Right lobe of liver (tissue), 6 donors: ENCODE data around the gene TAF3. TPM values are rescaled to one million over a fixed set of nuclear protein-coding genes. Genes with fewer than 3 reads are reported as not detected.
A peak's percentile ranks its signal among the peaks of the same experiment; 100 is the strongest.

Experiments used
- ATAC-seq, 4 donors: fragments of 200-7000 bp; cut with Tn5 transposase; one replicate each; pipeline ENCODE4 v1.9.1; 2020; ENCODE audit warnings: mild to moderate bottlenecking in 4 of 4, moderate library complexity in 4 of 4
- DNase-seq, 3 donors: peaks; one replicate each; pipeline ENCODE4 v3.0.0-alpha.2; 2020
- H3K27ac ChIP-seq, 3 donors: fragments of 200-600 bp; one replicate each; pipeline ENCODE4 v1.8.0; 2022
- H3K27me3 ChIP-seq, 2 donors: fragments of 200-600 bp; one replicate each; pipeline ENCODE4 v1.8.0; 2022
- H3K36me3 ChIP-seq, 4 donors: fragments of 200-600 bp; sonication (generic) in 1 of 4; one replicate each; pipeline versions ENCODE4 v1.5.1 to v1.8.0; 2017 to 2022; ENCODE audit warnings: control low read depth in 1 of 4
- H3K4me1 ChIP-seq, 4 donors: fragments of 200-600 bp; sonication (generic) in 1 of 4; one replicate each; pipeline versions ENCODE4 v1.5.1 to v1.8.0; 2017 to 2022; ENCODE audit warnings: control low read depth in 1 of 4
- H3K4me3 ChIP-seq, 3 donors: fragments of 200-600 bp; one replicate each; pipeline ENCODE4 v1.8.0; 2022
- H3K9me3 ChIP-seq, 4 donors: fragments of 200-600 bp; sonication (generic) in 1 of 4; one replicate each; pipeline versions ENCODE4 v1.5.1 to v1.8.0; 2017 to 2022; ENCODE audit warnings: control low read depth in 1 of 4
- CTCF ChIP-seq, 4 donors: fragments of 200-600 bp in 3 of 4; fragments of 450-650 bp in 1 of 4; IDR thresholded peaks; one replicate each; pipeline versions ENCODE4 v1.5.1 to v1.8.0; 2016 to 2022; ENCODE audit warnings: antibody characterized with exemption in 4 of 4, mild to moderate bottlenecking in 2 of 4
- POLR2A ChIP-seq: fragments of 450-650 bp; IDR thresholded peaks from one replicate; pipeline ENCODE4 v1.6.1; 2017; ENCODE audit warnings: antibody characterized with exemption, mild to moderate bottlenecking
- WGBS: methylation state at CpG from one replicate; pipeline ENCODE4 v1.1.6; 2018; ENCODE audit warnings: low coverage, low lambda C conversion rate; ENCODE audit not compliant: insufficient coverage; ENCODE audit errors: missing lambda C conversion rate; 5-methylcytosine and 5-hydroxymethylcytosine counted together
- intact Hi-C, 2 donors: fragments of 100-400 bp; cut with DNase I; formaldehyde crosslinking; loops; one replicate each; pipeline versions ENCODE4 v1.11.2 to v1.14.1; 2022
- total RNA-seq, 6 experiments: library from RNA; depleted of rRNA in 2 of 6; stranded (reverse); fragments of >200 nt in 2 of 6; fragmentation: NEBNext Ultra II Directional in 3 of 6; extraction: Animal tissue kit (Norgen Biotek cat#: 25700) in 3 of 6; gene quantifications; one replicate each; pipeline versions ENCODE4 v1.1.0 to v1.2.4, GENCODE V29; 2016 to 2023
- donor health status: DM: no; HTN: yes; CAD: no.
- donor health status: DM: no; HTN: no; CAD: no.
- donor health status: DM: no; HTN: no; CAD: no.
- donor health status: DM: no; HTN: yes; CAD: no.
- donor health status: DM: no; HTN: yes; CAD: no.

The TAF3 gene
- total RNA-seq, 6 experiments from 2014 or later, result 1.9 to 3.5 (median 3.0) TPM

GRCh38 chr10:8037199-8037801 is 219.0 kb downstream of the TAF3 start:
- H3K27me3 ChIP-seq, result peaks cover 20 to 65% of the 10 kb centered on the region in 2 donors
- H3K36me3 ChIP-seq, result no peaks in the 10 kb centered on the region
- H3K27ac ChIP-seq, result no peak overlapping the region
- no peak overlapping the region for H3K4me3 ChIP-seq
- no peaks in the 10 kb centered on the region for H3K9me3 ChIP-seq
- no peak for DNase-seq
- no peak for TF ChIP-seq POLR2A
- no peak for TF ChIP-seq CTCF (IDR thresholded peaks at IDR 0.05)
- H3K4me1 ChIP-seq, result peaks cover 0 to 17% (median 0%) of the 10 kb centered on the region in 4 donors
- intact Hi-C loops, result no loop called here
- no peak for ATAC-seq
- WGBS, result 7% methylated on average over 32 of the region's 32 CpGs

- intact Hi-C loops, result no loop called here
- DNase-seq, result no peak
- WGBS, result 7% methylated on average over 22 of the region's 22 CpGs
Measured at GRCh38 chr10:8037941-8038894, 219.9 kb downstream of the TAF3 start.

GRCh38 chr10:8039321-8039881 is 221.1 kb downstream of the TAF3 start:
- H3K27me3 ChIP-seq, result peaks cover 25 to 67% of the 10 kb centered on the region in 2 donors
- peaks cover 0 to 22% (median 0%) of the 10 kb centered on the region in 4 donors for H3K4me1 ChIP-seq
- 3% methylated on average over 10 of the region's 10 CpGs for WGBS
- intact Hi-C loops, result no loop called here
- no peaks in the 10 kb centered on the region for H3K9me3 ChIP-seq
- H3K36me3 ChIP-seq, result no peaks in the 10 kb centered on the region
- DNase-seq (no peak), ATAC-seq (no peak)
- TF ChIP-seq CTCF (IDR thresholded peaks at IDR 0.05), result no peak
- TF ChIP-seq POLR2A, result no peak
- H3K4me3 ChIP-seq, result no peak overlapping the region
- no peak overlapping the region for H3K27ac ChIP-seq

More at GRCh38 chr10:8037941-8038894, 219.9 kb downstream of the TAF3 start:
- Histone ChIP-seq H3K27me3 (peaks cover 23 to 66% of the 10 kb centered on the region in 2 donors), H3K9me3 (no peaks in the 10 kb centered on the region), H3K27ac (no peak overlapping the region), H3K4me1 (peaks cover 0 to 19% (median 0%) of the 10 kb centered on the region in 4 donors), H3K4me3 (no peak overlapping the region), H3K36me3 (no peaks in the 10 kb centered on the region)
- no peak for TF ChIP-seq CTCF (IDR thresholded peaks at IDR 0.05)
- no peak for TF ChIP-seq POLR2A
- ATAC-seq, result peak; percentile 31 to 61 (median 46)

- H3K27me3 ChIP-seq, result peaks cover 25 to 69% of the 10 kb centered on the region in 2 donors
- DNase-seq (no peak), ATAC-seq (no peak)
- no peak overlapping the region for H3K4me3 ChIP-seq
- intact Hi-C loops, result no loop called here
- no peaks in the 10 kb centered on the region for H3K36me3 ChIP-seq
- 6% methylated on average over 6 of the region's 6 CpGs for WGBS
- TF ChIP-seq POLR2A (no peak), CTCF (IDR thresholded peaks at IDR 0.05) (no peak)
- H3K9me3 ChIP-seq, result no peaks in the 10 kb centered on the region
- no peak overlapping the region for H3K27ac ChIP-seq
- H3K4me1 ChIP-seq, result peaks cover 0 to 18% (median 3%) of the 10 kb centered on the region in 4 donors
Measured at GRCh38 chr10:8040651-8041050, 222.3 kb downstream of the TAF3 start.
